GM12874 (cell line): ENCODE measurements around the gene TBATA.

Experiments used
- CTCF ChIP-seq: IDR thresholded peaks from 2 replicates; pipeline ENCODE4 v1.5.1; 2011; ENCODE audit warnings: low read depth, mild to moderate bottlenecking, control low read depth, low read length, moderate library complexity; ENCODE audit not compliant: insufficient read depth

TBATA gene

DNA sequence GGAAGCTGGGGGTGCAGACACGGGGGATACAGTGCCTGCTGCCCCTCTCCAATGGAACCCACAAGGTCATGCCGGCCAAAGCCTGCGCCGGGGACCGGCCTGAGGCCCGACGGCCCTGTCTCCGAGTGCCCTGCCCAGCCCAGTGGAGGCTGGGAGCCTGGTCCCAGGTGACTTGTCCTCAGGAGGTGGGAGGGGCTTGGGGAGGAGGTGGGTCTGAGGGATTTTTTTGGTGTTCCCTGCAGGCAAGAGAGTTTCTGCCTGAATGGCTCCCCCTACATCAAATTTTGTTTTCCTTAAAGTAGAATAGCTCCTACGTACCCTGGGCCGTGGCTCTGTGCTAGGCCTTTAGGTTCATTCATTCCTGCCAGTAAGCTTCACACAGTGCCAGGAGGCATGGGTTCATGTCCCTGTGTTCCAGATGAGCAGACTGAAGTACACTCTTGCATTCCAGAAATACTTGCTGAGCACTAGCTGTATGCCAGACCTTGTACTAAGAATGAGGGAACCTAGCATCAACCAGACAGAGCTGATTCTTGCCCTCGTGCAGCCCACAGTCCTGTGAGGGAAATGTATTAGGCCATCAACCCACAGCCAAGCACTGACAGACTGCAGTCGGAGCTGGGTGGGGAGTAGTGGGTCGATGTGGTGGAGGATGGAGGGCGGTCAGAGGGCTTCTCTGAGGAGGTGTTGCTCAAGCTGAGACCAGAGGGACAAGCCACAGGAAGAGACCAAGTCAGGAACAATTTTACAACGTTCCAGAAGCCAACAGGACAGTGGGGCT, 31.1 kb downstream of the TBATA start:
- TF ChIP-seq CTCF = no peak

- no peak for TF ChIP-seq CTCF
These were observed 32.0 kb downstream of the TBATA start for GRCh38 chr10:70753026-70753663.

- no peak for TF ChIP-seq CTCF
These were observed 32.6 kb downstream of the TBATA start for GRCh38 chr10:70752571-70752970.

- no peak for TF ChIP-seq CTCF
These were observed 33.2 kb downstream of the TBATA start for GRCh38 chr10:70751991-70752390.

DNA sequence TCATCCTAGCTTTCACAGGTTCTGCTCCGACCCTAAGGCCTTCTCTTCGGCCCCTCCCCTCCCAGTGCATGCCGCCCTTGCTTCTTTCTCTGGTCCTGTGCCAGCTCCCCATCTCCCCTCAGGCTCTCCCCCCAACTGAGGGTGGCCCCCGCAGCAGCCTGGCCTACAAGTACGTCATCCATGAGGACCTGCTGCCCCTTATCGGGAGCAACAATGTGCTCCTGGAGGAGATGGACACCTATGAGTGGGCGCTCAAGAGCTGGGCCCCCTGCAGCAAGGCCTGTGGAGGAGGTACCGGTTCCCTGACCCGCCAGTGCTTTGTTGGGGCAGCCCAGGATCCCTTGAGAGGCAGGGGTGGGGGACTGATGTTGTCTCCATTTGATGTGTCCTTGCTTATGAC, 33.8 kb downstream of the TBATA start:
- TF ChIP-seq CTCF = no peak

DNA sequence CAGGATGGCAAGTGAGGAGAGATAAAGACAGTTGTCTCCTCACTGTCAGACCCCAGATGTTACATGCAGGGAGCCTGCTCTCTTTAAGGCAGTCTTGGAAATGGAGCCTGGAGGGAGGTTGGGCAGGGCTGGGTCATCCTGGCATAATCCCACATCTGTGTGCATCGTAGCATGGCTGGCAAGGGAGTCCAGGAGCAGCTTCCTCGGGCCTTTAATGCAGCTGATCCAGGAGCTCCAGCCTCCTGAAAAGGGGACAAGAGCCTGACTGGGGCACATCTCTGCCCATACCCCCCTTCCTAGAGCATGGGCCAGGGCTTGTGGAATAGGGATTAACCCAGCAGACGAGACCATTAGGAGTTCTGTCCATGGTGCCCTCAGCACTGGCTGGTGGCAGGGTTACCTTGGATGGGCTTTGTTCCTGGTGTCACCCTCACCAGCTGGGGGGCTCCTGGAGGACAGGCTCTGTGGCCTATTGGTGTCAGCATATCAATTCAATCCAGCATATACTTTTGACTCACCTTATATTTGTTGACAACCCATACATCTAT, 34.9 kb downstream of the TBATA start:
- TF ChIP-seq CTCF = no peak

- TF ChIP-seq CTCF = no peak
These were observed 35.4 kb downstream of the TBATA start for GRCh38 chr10:70749756-70750155.
